IPS DF 4.7 (cell line): ENCODE measurements around the gene CXCL1.

Experiments used
- DNase-seq: peaks from one replicate; pipeline ENCODE4 v3.0.0-alpha.2; 2013; ENCODE audit warnings: low spot score; ENCODE audit errors: extremely low read depth

CXCL1 gene

GRCh38 chr4:73869130-73870055, at the start of gene CXCL1:
TSS of gene CXCL1 (plus strand) at chr4:73869393. CDS start at chr4:73869471, 78 bp downstream.
- no peak for DNase-seq

GRCh38 chr4:73821325-73821724, 47.9 kb upstream of the CXCL1 start:
- DNase-seq: no peak

- no peak for DNase-seq
Observed at GRCh38 chr4:73822389-73822788, 46.8 kb upstream of the CXCL1 start.

GRCh38 chr4:73822812-73823504, 46.2 kb upstream of the CXCL1 start:
- DNase-seq: no peak

- DNase-seq: no peak
Observed at GRCh38 chr4:73823760-73824159, 45.4 kb upstream of the CXCL1 start.

- DNase-seq: no peak
Observed at GRCh38 chr4:73828956-73829355, 40.2 kb upstream of the CXCL1 start.

GRCh38 chr4:73831569-73831968, 37.6 kb upstream of the CXCL1 start:
- no peak for DNase-seq

GRCh38 chr4:73832651-73833237, 36.4 kb upstream of the CXCL1 start:
- DNase-seq: no peak

- DNase-seq: no peak
Observed at GRCh38 chr4:73836373-73837279, 32.6 kb upstream of the CXCL1 start, which contains the start of gene CXCL6. TSS of gene CXCL6 (plus strand) at chr4:73836678. CDS start at chr4:73836751, 73 bp downstream.

- DNase-seq: no peak
Observed at GRCh38 chr4:73839071-73839470, 30.1 kb upstream of the CXCL1 start.

GRCh38 chr4:73839715-73840114, 29.5 kb upstream of the CXCL1 start:
- DNase-seq: no peak

- DNase-seq: no peak
Observed at GRCh38 chr4:73841243-73841925, 27.8 kb upstream of the CXCL1 start.

- no peak for DNase-seq
Observed at GRCh38 chr4:73842696-73843095, 26.5 kb upstream of the CXCL1 start.

- no peak for DNase-seq
Observed at GRCh38 chr4:73843369-73843768, 25.8 kb upstream of the CXCL1 start.

- no peak for DNase-seq
Observed at GRCh38 chr4:73844345-73844744, 24.8 kb upstream of the CXCL1 start.

- no peak for DNase-seq
Observed at GRCh38 chr4:73844806-73845205, 24.4 kb upstream of the CXCL1 start.

- no peak for DNase-seq
Observed at GRCh38 chr4:73847526-73848182, 21.5 kb upstream of the CXCL1 start.

GRCh38 chr4:73848183-73848777, 20.9 kb upstream of the CXCL1 start:
- DNase-seq: no peak

- no peak for DNase-seq
Observed at GRCh38 chr4:73850261-73850970, 18.8 kb upstream of the CXCL1 start.
